Measurements from ENCODE around the gene TIMP2. TPM values are rescaled to one million over a fixed set of nuclear protein-coding genes. Genes with fewer than 3 reads are reported as not detected.

The TIMP2 gene
- total and polyA plus RNA-seq, 2 of the 8 experiments (the other 6 are each of a cell fraction or from before 2014, with no cell fraction given) = 18.2 to 43.3 TPM

GRCh38 chr17:78967782-78968362, 42.7 kb upstream of the TIMP2 start (continued):
- TF ChIP-seq CHD7 (IDR thresholded peaks at IDR 0.05; ENCODE audit: insufficient replicate concordance, low read length) (no peak), CHD1 (IDR thresholded peaks at IDR 0.05; ENCODE audit: low read depth, low read length) (no peak), ASH2L (IDR thresholded peaks at IDR 0.05; ENCODE audit: low read length) (no peak)

Measured in H1 (cell line).